Measurements from ENCODE around the gene PAPPA2.
"Not testable (repeated sequence)": the region's sequence is repeated elsewhere in the genome, so short reads cannot be mapped to it uniquely, and the experiment has no call there.

The PAPPA2 gene

GRCh38 chr1:176693697-176694329 lies 230.8 kb downstream of the PAPPA2 start:
- DNase-seq (ENCODE audit: low read depth) = no peak

- no peak for DNase-seq (ENCODE audit: low read depth)
Observed at GRCh38 chr1:176694713-176695112, 231.7 kb downstream of the PAPPA2 start.

- no peak for DNase-seq (ENCODE audit: low read depth)
Observed at GRCh38 chr1:176696109-176696508, 233.1 kb downstream of the PAPPA2 start.

- no peak for DNase-seq (ENCODE audit: low read depth)
Observed at GRCh38 chr1:176696689-176697088, 233.7 kb downstream of the PAPPA2 start.

GRCh38 chr1:176699821-176700220 lies 236.8 kb downstream of the PAPPA2 start:
- no peak for DNase-seq (ENCODE audit: low read depth)

GRCh38 chr1:176701151-176701866 lies 238.3 kb downstream of the PAPPA2 start:
- no peak for DNase-seq (ENCODE audit: low read depth)

GRCh38 chr1:176702901-176703300 lies 239.9 kb downstream of the PAPPA2 start:
- no peak for DNase-seq (ENCODE audit: low read depth)

GRCh38 chr1:176705585-176705984 lies 242.6 kb downstream of the PAPPA2 start:
- no peak for DNase-seq (ENCODE audit: low read depth)

- DNase-seq (ENCODE audit: low read depth) = no peak
Observed at GRCh38 chr1:176717066-176717750, 254.2 kb downstream of the PAPPA2 start.

GRCh38 chr1:176719447-176719846 lies 256.5 kb downstream of the PAPPA2 start:
- no peak for DNase-seq (ENCODE audit: low read depth)

- no peak for DNase-seq (ENCODE audit: low read depth)
Observed at GRCh38 chr1:176720838-176721237, 257.9 kb downstream of the PAPPA2 start.

- DNase-seq (ENCODE audit: low read depth) = no peak
Observed at GRCh38 chr1:176733661-176734060, 270.7 kb downstream of the PAPPA2 start.

GRCh38 chr1:176735201-176735600 lies 272.2 kb downstream of the PAPPA2 start:
- no peak for DNase-seq (ENCODE audit: low read depth)

- DNase-seq (ENCODE audit: low read depth) = no peak
Observed at GRCh38 chr1:176736015-176736414, 273.0 kb downstream of the PAPPA2 start.

GRCh38 chr1:176741181-176741580 lies 278.2 kb downstream of the PAPPA2 start:
- no peak for DNase-seq (ENCODE audit: low read depth)

- DNase-seq (ENCODE audit: low read depth) = no peak
Observed at GRCh38 chr1:176742322-176742721, 279.3 kb downstream of the PAPPA2 start.

GRCh38 chr1:176744142-176744541 lies 281.2 kb downstream of the PAPPA2 start:
- DNase-seq (ENCODE audit: low read depth) = no peak

- no peak for DNase-seq (ENCODE audit: low read depth)
Observed at GRCh38 chr1:176745945-176746344, 283.0 kb downstream of the PAPPA2 start.

GRCh38 chr1:176752505-176752904 lies 289.5 kb downstream of the PAPPA2 start:
- DNase-seq (ENCODE audit: low read depth) = no peak

- DNase-seq (ENCODE audit: low read depth) = no peak
Observed at GRCh38 chr1:176754676-176755075, 291.7 kb downstream of the PAPPA2 start.

- not testable (repeated sequence) for DNase-seq (ENCODE audit: low read depth)
Observed at GRCh38 chr1:176756817-176757216, 293.8 kb downstream of the PAPPA2 start.

GRCh38 chr1:176765608-176766007 lies 302.6 kb downstream of the PAPPA2 start:
- no peak for DNase-seq (ENCODE audit: low read depth)

- DNase-seq (ENCODE audit: low read depth) = no peak
Observed at GRCh38 chr1:176766779-176767178, 303.8 kb downstream of the PAPPA2 start.
